Measurements from ENCODE around the gene TBL1XR1.

Gene TBL1XR1

GRCh38 chr3:177079684-177080083 lies 117.6 kb downstream of the TBL1XR1 start:
- Mint-ChIP-seq H3K27ac (no peak overlapping the region), H3K4me1 (ENCODE audit: low read depth) (peaks cover 41% of the 10 kb centered on the region), H3K27me3 (no peaks in the 10 kb centered on the region), H3K36me3 (ENCODE audit: low read depth) (peaks cover 64% of the 10 kb centered on the region), H3K9me3 (no peaks in the 10 kb centered on the region), H3K4me3 (no peak overlapping the region)
- DNase-seq, result no peak

- peaks cover 72% of the 10 kb centered on the region for H3K36me3 Mint-ChIP-seq (ENCODE audit: low read depth)
- peak overlapping the region; percentile 11 for H3K27ac Mint-ChIP-seq
- H3K4me3 Mint-ChIP-seq, result no peak overlapping the region
- H3K9me3 Mint-ChIP-seq, result no peaks in the 10 kb centered on the region
- no peaks in the 10 kb centered on the region for H3K27me3 Mint-ChIP-seq
- DNase-seq, result no peak
- peaks cover 66% of the 10 kb centered on the region for H3K4me1 Mint-ChIP-seq (ENCODE audit: low read depth)
Observed at GRCh38 chr3:177071496-177072156, 125.7 kb downstream of the TBL1XR1 start.

DNA sequence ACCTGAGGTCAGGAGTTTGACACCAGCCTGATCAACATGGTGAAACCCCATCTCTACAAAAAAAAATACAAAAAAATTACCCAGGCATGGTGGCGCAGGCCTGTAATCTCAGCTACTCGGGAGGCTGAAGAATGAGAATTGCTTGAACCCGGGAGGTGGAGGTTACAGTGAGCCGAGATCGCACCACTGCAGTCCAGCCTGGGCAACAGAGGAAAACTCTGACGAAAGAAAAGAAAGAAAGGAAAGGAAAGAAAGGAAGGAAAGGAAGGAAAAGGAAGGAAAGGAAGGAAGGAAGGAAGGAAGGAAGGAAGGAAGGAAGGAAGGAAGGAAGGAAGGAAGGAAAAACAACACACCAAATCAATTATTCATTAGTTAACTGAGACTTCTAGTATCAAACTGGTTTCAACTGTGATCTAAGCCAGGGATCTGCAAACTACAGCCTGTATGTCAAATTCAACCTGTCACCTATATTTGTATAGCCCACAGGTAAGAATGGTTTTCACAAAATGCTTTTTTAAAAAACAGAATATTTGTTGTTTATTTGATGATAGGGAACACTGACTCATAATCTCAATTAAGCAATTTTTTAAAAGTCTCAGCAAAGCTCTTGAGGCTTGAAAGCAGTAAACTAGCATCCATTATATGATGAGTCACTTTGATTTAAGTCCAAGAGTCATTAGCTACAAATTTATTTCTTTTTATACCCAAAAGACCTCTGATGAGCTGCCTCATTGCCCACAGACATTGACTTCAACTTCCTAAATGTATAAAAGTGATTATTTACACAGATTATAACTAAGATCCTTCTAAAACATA lies 127.6 kb downstream of the TBL1XR1 start:
- peak overlapping the region; percentile 71 for H3K27ac Mint-ChIP-seq
- peaks cover 63% of the 10 kb centered on the region for H3K4me1 Mint-ChIP-seq (ENCODE audit: low read depth)
- H3K4me3 Mint-ChIP-seq, result no peak overlapping the region
- no peaks in the 10 kb centered on the region for H3K27me3 Mint-ChIP-seq
- no peaks in the 10 kb centered on the region for H3K9me3 Mint-ChIP-seq
- H3K36me3 Mint-ChIP-seq (ENCODE audit: low read depth), result peaks cover 55% of the 10 kb centered on the region
- DNase-seq, result no peak

GRCh38 chr3:177068967-177069366 lies 128.3 kb downstream of the TBL1XR1 start:
- peaks cover 68% of the 10 kb centered on the region for H3K4me1 Mint-ChIP-seq (ENCODE audit: low read depth)
- H3K4me3 Mint-ChIP-seq, result no peak overlapping the region
- DNase-seq, result no peak
- H3K27ac Mint-ChIP-seq, result peak overlapping the region; percentile 44
- H3K36me3 Mint-ChIP-seq (ENCODE audit: low read depth), result peaks cover 53% of the 10 kb centered on the region
- no peaks in the 10 kb centered on the region for H3K27me3 Mint-ChIP-seq
- H3K9me3 Mint-ChIP-seq, result no peaks in the 10 kb centered on the region

GRCh38 chr3:177066068-177066467 lies 131.2 kb downstream of the TBL1XR1 start:
- DNase-seq, result no peak
- no peak overlapping the region for H3K4me3 Mint-ChIP-seq
- H3K36me3 Mint-ChIP-seq (ENCODE audit: low read depth), result peaks cover 61% of the 10 kb centered on the region
- no peak overlapping the region for H3K27ac Mint-ChIP-seq
- H3K27me3 Mint-ChIP-seq, result no peaks in the 10 kb centered on the region
- no peaks in the 10 kb centered on the region for H3K9me3 Mint-ChIP-seq
- H3K4me1 Mint-ChIP-seq (ENCODE audit: low read depth), result peaks cover 78% of the 10 kb centered on the region

DNA sequence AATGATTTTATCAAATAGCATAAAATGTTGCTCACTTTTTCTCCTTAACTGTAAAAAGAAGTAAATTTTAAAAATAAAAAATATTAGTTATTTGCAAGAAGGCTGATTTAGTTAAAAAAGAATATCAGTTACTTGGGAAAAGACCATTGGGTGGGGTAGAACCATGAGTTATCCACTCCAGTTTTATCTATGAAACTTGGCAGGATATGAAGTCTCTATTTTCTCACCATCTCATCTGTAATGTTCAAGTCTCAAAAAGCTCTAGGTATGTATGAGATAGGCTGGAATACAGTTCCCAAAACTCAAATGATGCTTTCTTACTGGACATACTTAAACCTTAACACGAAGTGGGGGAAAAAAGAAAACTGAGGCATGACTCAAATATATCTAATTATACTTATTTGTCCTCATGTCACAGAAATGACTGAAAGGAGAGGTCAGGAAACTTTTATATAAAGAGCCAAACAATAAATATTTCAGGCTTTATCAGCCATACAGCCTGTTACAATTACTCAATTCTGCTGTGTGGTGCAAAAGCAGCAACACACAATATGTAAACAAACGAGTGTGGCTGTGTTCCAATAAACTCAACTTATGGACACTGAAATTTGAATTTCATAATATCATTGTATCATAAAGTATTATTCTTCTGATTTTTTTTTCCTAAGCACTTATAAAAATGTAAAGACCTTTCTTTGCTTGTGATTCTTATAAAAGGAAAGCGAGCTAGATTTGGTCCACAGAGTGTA lies 131.8 kb downstream of the TBL1XR1 start:
- H3K9me3 Mint-ChIP-seq, result no peaks in the 10 kb centered on the region
- H3K4me3 Mint-ChIP-seq, result no peak overlapping the region
- H3K27me3 Mint-ChIP-seq, result no peaks in the 10 kb centered on the region
- H3K4me1 Mint-ChIP-seq (ENCODE audit: low read depth), result peaks cover 80% of the 10 kb centered on the region
- H3K36me3 Mint-ChIP-seq (ENCODE audit: low read depth), result peaks cover 65% of the 10 kb centered on the region
- H3K27ac Mint-ChIP-seq, result no peak overlapping the region
- no peak for DNase-seq

DNA sequence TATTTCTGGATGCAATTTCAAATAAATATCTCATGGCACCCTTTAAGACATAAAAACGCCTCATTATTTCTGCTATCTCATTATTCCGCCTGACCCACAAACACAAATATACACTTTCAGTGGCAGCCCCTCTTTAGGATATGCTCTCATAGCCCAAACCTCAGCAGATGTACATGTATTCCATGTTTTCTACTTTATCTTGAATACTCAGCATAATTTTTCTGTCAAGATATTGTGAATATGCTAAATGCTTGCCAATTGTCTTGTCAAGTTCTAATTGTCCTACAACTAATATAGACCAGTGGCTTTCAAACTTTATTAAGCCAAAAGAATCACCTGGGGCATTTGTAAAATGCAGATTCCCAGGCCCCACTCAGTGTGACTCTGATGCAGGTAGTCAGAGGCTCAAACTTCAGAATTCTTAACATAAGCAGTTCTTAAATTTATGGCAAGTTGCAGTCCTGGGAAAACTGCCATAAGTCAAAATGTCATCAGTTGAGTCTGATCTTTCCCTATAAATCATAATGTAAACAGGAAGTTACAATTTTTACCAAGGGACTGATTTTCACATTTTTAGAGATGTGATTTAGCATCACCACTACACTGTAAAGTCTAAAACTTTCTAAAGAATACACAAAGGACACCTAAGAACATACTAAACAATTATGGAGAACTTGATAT lies 135.1 kb downstream of the TBL1XR1 start:
- no peak for DNase-seq
- Mint-ChIP-seq H3K27me3 (no peaks in the 10 kb centered on the region), H3K9me3 (no peaks in the 10 kb centered on the region), H3K27ac (no peak overlapping the region), H3K4me3 (no peak overlapping the region), H3K4me1 (ENCODE audit: low read depth) (peaks cover 62% of the 10 kb centered on the region), H3K36me3 (ENCODE audit: low read depth) (peaks cover 62% of the 10 kb centered on the region)

- no peak for DNase-seq
- peaks cover 59% of the 10 kb centered on the region for H3K36me3 Mint-ChIP-seq (ENCODE audit: low read depth)
- H3K27ac Mint-ChIP-seq, result no peak overlapping the region
- no peaks in the 10 kb centered on the region for H3K9me3 Mint-ChIP-seq
- H3K27me3 Mint-ChIP-seq, result no peaks in the 10 kb centered on the region
- no peak overlapping the region for H3K4me3 Mint-ChIP-seq
- H3K4me1 Mint-ChIP-seq (ENCODE audit: low read depth), result peaks cover 54% of the 10 kb centered on the region
Observed at GRCh38 chr3:177061369-177061768, 135.9 kb downstream of the TBL1XR1 start.

DNA sequence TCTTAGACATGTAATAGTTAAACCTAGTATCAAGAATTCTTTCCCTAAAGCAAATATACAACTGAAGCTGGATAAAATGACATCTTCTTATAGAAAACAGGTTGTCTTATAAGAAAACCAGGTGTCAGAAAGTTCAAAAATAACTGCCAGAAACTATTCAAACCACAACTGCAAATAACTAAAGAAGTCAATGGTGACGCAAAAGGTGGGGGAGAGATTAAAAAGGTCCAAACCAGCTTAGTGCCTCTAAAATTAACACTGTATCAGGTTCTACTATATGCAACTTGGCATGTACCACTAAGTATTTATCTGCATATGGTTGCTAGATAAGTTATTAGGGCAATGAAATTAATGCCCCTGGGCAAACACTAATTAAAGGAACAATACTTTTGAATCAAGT lies 136.8 kb downstream of the TBL1XR1 start:
- Mint-ChIP-seq H3K36me3 (ENCODE audit: low read depth) (peaks cover 59% of the 10 kb centered on the region), H3K9me3 (no peaks in the 10 kb centered on the region), H3K27ac (no peak overlapping the region), H3K4me1 (ENCODE audit: low read depth) (peaks cover 50% of the 10 kb centered on the region), H3K4me3 (no peak overlapping the region), H3K27me3 (no peaks in the 10 kb centered on the region)
- no peak for DNase-seq

- Mint-ChIP-seq H3K27me3 (no peaks in the 10 kb centered on the region), H3K27ac (no peak overlapping the region), H3K9me3 (no peaks in the 10 kb centered on the region), H3K36me3 (ENCODE audit: low read depth) (peaks cover 54% of the 10 kb centered on the region), H3K4me1 (ENCODE audit: low read depth) (peaks cover 50% of the 10 kb centered on the region), H3K4me3 (no peak overlapping the region)
- DNase-seq, result no peak
Observed at GRCh38 chr3:177058648-177059047, 138.6 kb downstream of the TBL1XR1 start.

DNA sequence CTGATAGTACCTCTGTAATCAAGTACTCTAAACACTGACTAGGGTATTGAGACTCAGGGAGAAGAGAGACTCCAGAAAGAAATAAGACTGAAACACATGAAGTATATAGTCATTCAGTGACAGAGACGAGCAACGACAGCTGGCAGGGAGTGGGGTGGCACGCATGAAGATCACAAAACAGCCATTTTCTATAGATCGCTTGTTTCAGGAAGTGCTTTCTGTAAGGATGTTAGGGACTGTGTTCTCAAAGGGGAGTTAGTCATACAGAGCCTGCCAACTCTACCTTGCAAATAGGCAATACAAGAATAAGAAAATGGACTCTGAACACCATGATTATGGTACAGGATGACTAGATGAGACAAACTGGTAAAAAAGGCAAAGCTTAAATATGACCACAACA lies 139.5 kb downstream of the TBL1XR1 start:
- no peaks in the 10 kb centered on the region for H3K9me3 Mint-ChIP-seq
- H3K4me1 Mint-ChIP-seq (ENCODE audit: low read depth), result peaks cover 49% of the 10 kb centered on the region
- DNase-seq, result peak; percentile 48

GRCh38 chr3:177056927-177057326 lies 140.4 kb downstream of the TBL1XR1 start:
- H3K4me3 Mint-ChIP-seq, result no peak overlapping the region
- peaks cover 48% of the 10 kb centered on the region for H3K36me3 Mint-ChIP-seq (ENCODE audit: low read depth)
- no peaks in the 10 kb centered on the region for H3K9me3 Mint-ChIP-seq
- DNase-seq, result no peak
- H3K27ac Mint-ChIP-seq, result no peak overlapping the region
- H3K27me3 Mint-ChIP-seq, result no peaks in the 10 kb centered on the region
- peaks cover 43% of the 10 kb centered on the region for H3K4me1 Mint-ChIP-seq (ENCODE audit: low read depth)

More for the DNA sequence above, 139.5 kb downstream of the TBL1XR1 start:
- H3K36me3 Mint-ChIP-seq (ENCODE audit: low read depth), result peaks cover 53% of the 10 kb centered on the region
- no peak overlapping the region for H3K27ac Mint-ChIP-seq
- H3K4me3 Mint-ChIP-seq, result no peak overlapping the region
- no peaks in the 10 kb centered on the region for H3K27me3 Mint-ChIP-seq

DNA sequence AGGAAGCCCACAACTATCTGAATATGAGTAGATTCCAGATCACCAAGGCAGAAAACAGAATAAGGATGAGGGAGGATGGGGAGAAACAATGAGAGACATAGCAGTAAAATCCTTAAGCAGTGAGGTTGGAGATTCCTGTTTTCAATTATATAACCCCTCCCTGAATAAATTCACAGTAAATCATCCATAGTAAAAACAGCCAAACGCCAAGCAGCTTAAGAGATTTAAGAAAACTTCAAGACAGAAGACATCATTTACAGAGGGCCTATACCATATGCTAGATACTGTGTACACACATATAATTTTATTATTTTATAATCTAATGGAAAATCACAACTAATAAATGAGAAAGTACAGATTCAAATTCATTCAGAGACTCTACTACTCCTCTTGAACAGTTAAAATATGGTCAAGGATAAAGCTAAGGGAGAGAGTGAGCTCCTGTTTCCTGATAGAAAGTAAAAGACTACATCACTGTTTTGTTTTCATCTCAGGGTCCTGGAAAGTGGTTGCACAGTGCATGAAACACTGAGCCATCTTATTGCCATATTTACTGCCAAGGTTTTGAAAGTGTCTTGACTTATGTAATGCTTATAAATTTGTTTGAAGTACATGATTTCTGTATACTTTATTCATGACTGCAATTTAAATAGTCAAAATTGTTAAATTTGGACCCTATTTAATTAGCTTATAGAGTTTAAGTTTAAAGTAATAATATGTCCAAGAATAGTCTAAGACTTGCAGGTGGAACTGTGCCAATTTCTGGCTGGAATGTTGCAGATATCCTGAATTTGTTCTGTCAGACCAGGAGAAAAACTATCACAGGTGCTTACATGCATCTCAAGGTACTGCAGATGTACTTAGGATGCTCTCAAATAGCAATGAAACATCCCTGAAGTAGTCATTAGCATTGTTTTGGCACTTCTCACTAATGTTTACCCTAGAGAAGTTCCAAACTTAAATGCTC lies 141.4 kb downstream of the TBL1XR1 start:
- H3K4me1 Mint-ChIP-seq (ENCODE audit: low read depth), result peaks cover 42% of the 10 kb centered on the region
- DNase-seq, result no peak
- H3K4me3 Mint-ChIP-seq, result no peak overlapping the region
- H3K36me3 Mint-ChIP-seq (ENCODE audit: low read depth), result peaks cover 48% of the 10 kb centered on the region
- H3K9me3 Mint-ChIP-seq, result no peaks in the 10 kb centered on the region
- H3K27me3 Mint-ChIP-seq, result no peaks in the 10 kb centered on the region
- H3K27ac Mint-ChIP-seq, result peak overlapping the region; percentile 80
